Adrenal gland (tissue), 12 donors: ENCODE data around the gene PMEPA1. TPM values are rescaled to one million over a fixed set of nuclear protein-coding genes. Genes with fewer than 3 reads are reported as not detected.

ENCODE experiments used
- DNase-seq, 7 donors: peaks; one replicate each; pipeline ENCODE4 v3.0.0-alpha.2; 2019 to 2020
- H3K27ac ChIP-seq, 5 donors: fragments of 200-600 bp; sonication (generic) in 4 of 5; 1 replicate in 3 of 5; 2 replicates in 2 of 5; pipeline versions ENCODE4 v1.5.1 to v1.8.0; 2016 to 2020; ENCODE audit warnings: mild to moderate bottlenecking in 1 of 5
- H3K27me3 ChIP-seq: fragments of 200-600 bp; 2 replicates; pipeline ENCODE4 v1.8.0; 2021
- H3K36me3 ChIP-seq, 2 donors: fragments of 200-600 bp; replicated peaks in 1 of 2; 1 replicate in 1 of 2; 2 replicates in 1 of 2; pipeline versions ENCODE4 v1.5.1 to v1.8.0; 2018 to 2022
- H3K4me1 ChIP-seq, 2 donors: fragments of 200-600 bp; replicated peaks in 1 of 2; 1 replicate in 1 of 2; 2 replicates in 1 of 2; pipeline versions ENCODE4 v1.5.1 to v1.8.0; 2018 to 2021
- H3K4me3 ChIP-seq, 4 donors: fragments of 200-600 bp; sonication (generic) in 3 of 4; one replicate each; pipeline ENCODE4 v1.5.1; 2016 to 2018
- H3K9me3 ChIP-seq, 3 donors: fragments of 200-600 bp; sonication (generic) in 1 of 3; replicated peaks in 1 of 3; 1 replicate in 2 of 3; 2 replicates in 1 of 3; pipeline versions ENCODE4 v1.5.1 to v1.8.0; 2016 to 2021
- POLR2A ChIP-seq, 2 donors: fragments of 450-650 bp; IDR thresholded peaks; one replicate each; pipeline ENCODE4 v1.6.1; 2017; ENCODE audit warnings: antibody characterized with exemption in 2 of 2, mild to moderate bottlenecking in 2 of 2, moderate library complexity in 1 of 2
- WGBS, 4 donors: extraction: QIAGEN DNeasy Blood & Tissue Kit in 2 of 4; methylation state at CpG; one replicate each; pipeline versions ENCODE4 v1.1.5 to v1.1.7; 2013 to 2017; 5-methylcytosine and 5-hydroxymethylcytosine counted together
- intact Hi-C, 2 donors: fragments of 100-400 bp; cut with DNase I; formaldehyde crosslinking; loops; one replicate each; pipeline versions ENCODE4 v1.14.1 to v1.15.0; 2022 to 2023
- polyA plus RNA-seq, 3 donors: library from polyadenylated mRNA; stranded (reverse); fragments of 200-250 nt in 2 of 3; fragments of 350-450 nt in 1 of 3; fragmentation: Illumina TruSeq in 1 of 3; extraction: RNeasy Lipid Tissue Mini Kit (QIAGEN cat#74804) in 1 of 3; gene quantifications; one replicate each; pipeline ENCODE4 v1.2.3, GENCODE V29; 2013 to 2014
- total RNA-seq, 9 donors: library from RNA; depleted of rRNA in 4 of 9; stranded (reverse); fragments of >200 nt in 4 of 9; fragments of 120-200 nt in 1 of 9; fragmentation: NEBNext Ultra II Directional in 1 of 9; extraction: Animal tissue kit (Norgen Biotek cat#: 25700) in 1 of 9; gene quantifications; one replicate each; pipeline versions ENCODE4 v1.1.0 to v1.2.4, GENCODE V29; 2013 to 2023
- TF ChIP-seq, protein P1 (sequence below), 6 experiments: fragments of 450-650 bp in 4 of 6; fragments of 200-600 bp in 2 of 6; sonication (generic) in 1 of 6; IDR thresholded peaks; 1 replicate in 5 of 6; 2 replicates in 1 of 6; pipeline versions ENCODE4 v1.5.1 to v1.8.0; 2016 to 2021; ENCODE audit warnings: antibody characterized with exemption in 6 of 6, mild to moderate bottlenecking in 2 of 6, moderate library complexity in 1 of 6
- donor health status: healthy with polysubstance abuse.
- donor health status: Bipolar disorder and iron deficiency.
- donor health status: DM: yes; HTN: yes; CAD: no.
- donor health status: DM: no; HTN: no; CAD: no.
- donor health status: DM: no; HTN: no; CAD: no.
- donor health status: DM: yes; HTN: yes; CAD: no.

The PMEPA1 gene
- total and polyA plus RNA-seq, 12 donors: 1.2 to 36.0 (median 10.0) TPM

DNA sequence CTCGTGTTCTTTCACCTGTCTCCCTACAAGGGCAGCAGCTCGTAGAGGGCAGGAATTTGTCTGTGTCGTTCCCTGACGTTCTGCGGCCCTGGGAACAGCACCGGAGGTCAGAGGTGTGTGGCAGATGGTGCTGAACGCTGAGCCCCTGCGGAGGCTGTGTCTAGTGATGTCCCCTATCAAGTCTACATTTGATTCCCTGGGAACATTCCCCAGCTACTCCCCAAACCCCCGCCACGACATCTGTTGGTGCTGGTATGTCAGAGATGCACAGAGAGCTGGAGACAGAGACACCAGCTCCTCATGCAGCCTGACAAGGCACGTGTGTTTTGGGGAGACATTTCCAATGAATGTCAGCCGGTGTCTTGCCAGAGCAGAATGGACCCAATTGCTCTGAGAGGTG is 7.7 kb downstream of the PMEPA1 start:
- peaks cover 0 to 13% of the 10 kb centered on the region in 2 donors for H3K4me1 ChIP-seq
- H3K27me3 ChIP-seq: no peaks in the 10 kb centered on the region
- DNase-seq: no peak
- H3K9me3 ChIP-seq: no peaks in the 10 kb centered on the region
- H3K27ac ChIP-seq: no peak overlapping the region
- WGBS, 4 donors: 63 to 88% (median 85%) methylated on average over 4 to 12 of the region's 12 CpGs
- no peak for TF ChIP-seq POLR2A (IDR thresholded peaks at IDR 0.05)
- TF ChIP-seq, protein P1, sequence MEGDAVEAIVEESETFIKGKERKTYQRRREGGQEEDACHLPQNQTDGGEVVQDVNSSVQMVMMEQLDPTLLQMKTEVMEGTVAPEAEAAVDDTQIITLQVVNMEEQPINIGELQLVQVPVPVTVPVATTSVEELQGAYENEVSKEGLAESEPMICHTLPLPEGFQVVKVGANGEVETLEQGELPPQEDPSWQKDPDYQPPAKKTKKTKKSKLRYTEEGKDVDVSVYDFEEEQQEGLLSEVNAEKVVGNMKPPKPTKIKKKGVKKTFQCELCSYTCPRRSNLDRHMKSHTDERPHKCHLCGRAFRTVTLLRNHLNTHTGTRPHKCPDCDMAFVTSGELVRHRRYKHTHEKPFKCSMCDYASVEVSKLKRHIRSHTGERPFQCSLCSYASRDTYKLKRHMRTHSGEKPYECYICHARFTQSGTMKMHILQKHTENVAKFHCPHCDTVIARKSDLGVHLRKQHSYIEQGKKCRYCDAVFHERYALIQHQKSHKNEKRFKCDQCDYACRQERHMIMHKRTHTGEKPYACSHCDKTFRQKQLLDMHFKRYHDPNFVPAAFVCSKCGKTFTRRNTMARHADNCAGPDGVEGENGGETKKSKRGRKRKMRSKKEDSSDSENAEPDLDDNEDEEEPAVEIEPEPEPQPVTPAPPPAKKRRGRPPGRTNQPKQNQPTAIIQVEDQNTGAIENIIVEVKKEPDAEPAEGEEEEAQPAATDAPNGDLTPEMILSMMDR (IDR thresholded peaks at IDR 0.05): no peak
- no peaks in the 10 kb centered on the region for H3K36me3 ChIP-seq
- no peak overlapping the region for H3K4me3 ChIP-seq
- intact Hi-C loops: no loop called here

DNA sequence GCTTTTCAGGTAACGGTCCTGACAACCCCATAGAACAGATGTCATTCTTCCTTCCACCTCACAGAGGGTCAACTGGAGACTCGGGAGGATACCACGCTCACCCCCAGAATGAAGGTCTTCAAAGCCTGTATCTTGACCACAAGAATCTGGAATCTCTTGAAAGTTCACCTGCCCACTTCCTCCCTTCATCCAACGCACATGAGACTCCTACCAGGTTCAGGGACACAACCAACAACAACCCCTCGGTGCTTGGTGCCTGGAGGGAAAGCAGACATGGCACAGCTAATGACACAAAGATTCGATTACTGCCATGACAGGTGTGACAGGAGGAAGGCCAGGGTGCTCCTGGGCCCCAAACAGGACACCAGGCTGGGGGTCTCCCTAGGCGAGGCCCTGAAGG is 8.2 kb downstream of the PMEPA1 start:
- no peak overlapping the region for H3K4me3 ChIP-seq
- no peak for DNase-seq
- intact Hi-C loops: no loop called here

DNA sequence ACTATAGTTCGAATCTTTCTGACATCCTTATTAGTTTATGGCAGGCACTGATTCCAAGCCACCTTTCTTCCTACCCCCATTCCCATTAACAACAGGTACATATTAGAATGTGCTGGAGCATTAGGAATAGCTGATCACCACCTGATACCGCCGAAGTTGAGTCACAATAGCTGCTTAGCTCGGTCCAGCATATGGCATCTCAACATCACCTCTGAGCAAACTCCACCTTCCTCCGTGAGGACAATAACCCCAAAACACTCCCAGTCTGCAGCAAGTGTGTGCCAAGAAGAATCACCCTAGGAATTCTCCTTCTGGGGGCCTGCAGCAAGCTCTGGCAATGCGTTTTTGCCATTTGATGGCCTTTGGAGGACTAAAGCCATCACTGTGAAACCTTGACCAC is 8.7 kb downstream of the PMEPA1 start:
- H3K36me3 ChIP-seq: no peaks in the 10 kb centered on the region
- peaks cover 0 to 13% of the 10 kb centered on the region in 2 donors for H3K4me1 ChIP-seq
- no peaks in the 10 kb centered on the region for H3K9me3 ChIP-seq
- no peak overlapping the region for H3K27ac ChIP-seq
- H3K4me3 ChIP-seq: no peak overlapping the region
- no peaks in the 10 kb centered on the region for H3K27me3 ChIP-seq
- 77 to 84% (median 83%) methylated on average over 6 of the region's 6 CpGs for WGBS, 4 donors
- intact Hi-C loops: no loop called here
- TF ChIP-seq POLR2A (IDR thresholded peaks at IDR 0.05): no peak
- TF ChIP-seq, protein P1 (IDR thresholded peaks at IDR 0.05): no peak
- DNase-seq: no peak

More for the DNA sequence above, 8.2 kb downstream of the PMEPA1 start:
- Histone ChIP-seq H3K27me3 (no peaks in the 10 kb centered on the region), H3K36me3 (no peaks in the 10 kb centered on the region), H3K4me1 (peaks cover 0 to 13% of the 10 kb centered on the region in 2 donors), H3K27ac (no peak overlapping the region), H3K9me3 (no peaks in the 10 kb centered on the region)
- TF ChIP-seq POLR2A (IDR thresholded peaks at IDR 0.05): no peak
- TF ChIP-seq, protein P1 (IDR thresholded peaks at IDR 0.05): no peak
- 81 to 89% (median 86%) methylated on average over 7 of the region's 7 CpGs for WGBS, 4 donors

DNA sequence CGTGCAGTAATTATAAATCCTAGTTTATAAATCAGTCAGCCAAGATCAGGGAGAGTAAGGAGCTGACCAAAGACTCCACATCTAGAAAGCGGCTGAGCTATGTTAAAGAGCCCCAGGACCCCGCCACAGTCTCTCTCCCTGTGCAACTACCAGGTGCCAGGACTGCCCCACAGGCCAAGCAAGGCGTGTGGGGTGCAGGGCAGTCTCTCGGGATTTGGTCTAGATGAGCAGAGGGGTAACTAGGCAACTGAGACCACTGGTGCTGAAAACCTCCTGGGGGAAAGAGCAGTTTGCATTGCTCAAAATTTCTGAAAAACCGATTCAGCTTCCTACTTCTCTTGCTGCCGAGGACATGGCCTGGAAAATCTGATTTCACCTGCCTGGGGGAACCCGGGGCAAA is 10.4 kb downstream of the PMEPA1 start:
- H3K36me3 ChIP-seq: no peaks in the 10 kb centered on the region
- 88 to 96% (median 90%) methylated on average over 8 of the region's 8 CpGs for WGBS, 4 donors
- no peak for TF ChIP-seq POLR2A (IDR thresholded peaks at IDR 0.05)
- TF ChIP-seq, protein P1 (IDR thresholded peaks at IDR 0.05): no peak
- peaks cover 0 to 13% of the 10 kb centered on the region in 2 donors for H3K4me1 ChIP-seq
- no peaks in the 10 kb centered on the region for H3K27me3 ChIP-seq
- H3K27ac ChIP-seq: peak overlapping the region in 1 of 5 donors; percentile 62
- intact Hi-C loops: no loop called here
- DNase-seq: no peak
- no peaks in the 10 kb centered on the region for H3K9me3 ChIP-seq
- no peak overlapping the region for H3K4me3 ChIP-seq
